Measurements from ENCODE around the gene SOX6.

The SOX6 gene

GRCh38 chr11:16312233-16312765 is 44.0 kb downstream of the SOX6 start:
- DNase-seq = no peak

- DNase-seq = no peak
These were observed 44.5 kb downstream of the SOX6 start for GRCh38 chr11:16311831-16312230.

GRCh38 chr11:16310943-16311342 is 45.4 kb downstream of the SOX6 start:
- DNase-seq = no peak

GRCh38 chr11:16309226-16309625 is 47.1 kb downstream of the SOX6 start:
- DNase-seq = no peak

GRCh38 chr11:16301462-16301861 is 54.9 kb downstream of the SOX6 start:
- DNase-seq = no peak

- DNase-seq = no peak
These were observed 56.2 kb downstream of the SOX6 start for GRCh38 chr11:16299884-16300782.

- no peak for DNase-seq
These were observed 57.0 kb downstream of the SOX6 start for GRCh38 chr11:16299390-16299789.

- no peak for DNase-seq
These were observed 59.0 kb downstream of the SOX6 start for GRCh38 chr11:16297332-16297731.

GRCh38 chr11:16296273-16296672 is 60.1 kb downstream of the SOX6 start:
- no peak for DNase-seq

- DNase-seq = no peak
These were observed 60.8 kb downstream of the SOX6 start for GRCh38 chr11:16295592-16295991.

GRCh38 chr11:16293204-16293681 is 63.1 kb downstream of the SOX6 start:
- DNase-seq = no peak

- DNase-seq = no peak
These were observed 64.0 kb downstream of the SOX6 start for GRCh38 chr11:16292167-16292859.

- no peak for DNase-seq
These were observed 64.6 kb downstream of the SOX6 start for GRCh38 chr11:16291729-16292128.

- DNase-seq = no peak
These were observed 66.8 kb downstream of the SOX6 start for GRCh38 chr11:16289541-16289940.

GRCh38 chr11:16287630-16288280 is 68.6 kb downstream of the SOX6 start:
- no peak for DNase-seq

GRCh38 chr11:16286095-16286494 is 70.3 kb downstream of the SOX6 start:
- DNase-seq = no peak

GRCh38 chr11:16280256-16280682 is 76.1 kb downstream of the SOX6 start:
- no peak for DNase-seq

GRCh38 chr11:16279524-16279923 is 76.8 kb downstream of the SOX6 start:
- no peak for DNase-seq

GRCh38 chr11:16278979-16279378 is 77.4 kb downstream of the SOX6 start:
- no peak for DNase-seq

GRCh38 chr11:16278273-16278672 is 78.1 kb downstream of the SOX6 start:
- DNase-seq = no peak

- no peak for DNase-seq
These were observed 80.1 kb downstream of the SOX6 start for GRCh38 chr11:16276251-16276650.

GRCh38 chr11:16271258-16271657 is 85.1 kb downstream of the SOX6 start:
- no peak for DNase-seq

GRCh38 chr11:16266021-16266420 is 90.3 kb downstream of the SOX6 start:
- no peak for DNase-seq
